Activated CD4-positive, alpha-beta T cell treated with anti-CD3 and anti-CD28 coated beads, Interleukin-2, amount 10 ng/mL, durations not matched to agents 7 days and 5 days (primary cell): ENCODE results near the gene SOX1. TPM values are rescaled to one million over a fixed set of nuclear protein-coding genes. Genes with fewer than 3 reads are reported as not detected.

Source experiments
- CTCF ChIA-PET: fragments of 350-600 bp; sonication (Branson Sonifier 250); formaldehyde crosslinking; loops from one replicate; lab custom pipeline; 2021; ENCODE audit warnings: antibody characterized with exemption; lab: Charles Lee
- POLR2A ChIA-PET: fragments of 350-600 bp; sonication (Branson Sonifier 250); formaldehyde crosslinking; loops from one replicate; lab custom pipeline; 2021; ENCODE audit warnings: antibody characterized with exemption; lab: Charles Lee
- DNase-seq: peaks from one replicate; pipeline ENCODE4 v3.0.0-alpha.2; 2020
- H3K27ac Mint-ChIP-seq: one replicate; pipeline ENCODE4 v1.8.0; 2021; ENCODE audit warnings: mild to moderate bottlenecking, moderate library complexity, mixed read lengths
- H3K27me3 Mint-ChIP-seq: one replicate; pipeline ENCODE4 v1.8.0; 2021; ENCODE audit warnings: mixed read lengths
- H3K36me3 Mint-ChIP-seq: one replicate; pipeline ENCODE4 v1.8.0; 2021; ENCODE audit warnings: low read depth, mixed read lengths
- H3K4me1 Mint-ChIP-seq: one replicate; pipeline ENCODE4 v1.8.0; 2021; ENCODE audit warnings: mixed read lengths
- H3K4me3 Mint-ChIP-seq: one replicate; pipeline ENCODE4 v1.8.0; 2021; ENCODE audit warnings: mild to moderate bottlenecking, moderate library complexity, mixed read lengths
- H3K9me3 Mint-ChIP-seq: one replicate; pipeline ENCODE4 v1.8.0; 2021; ENCODE audit warnings: mixed read lengths
- total RNA-seq, 2 experiments: library from RNA; stranded (reverse); gene quantifications; one replicate each; pipeline ENCODE4 v1.2.3, GENCODE V29; 2021

SOX1 gene
- total RNA-seq, 2 experiments from 2014 or later: not detected

- POLR2A ChIA-PET: no interaction called here
- CTCF ChIA-PET: no interaction called here
- no peak for DNase-seq
Measured at GRCh38 chr13:112119192-112120030, 52.5 kb downstream of the SOX1 start.

GRCh38 chr13:112120031-112120373 is 53.1 kb downstream of the SOX1 start:
- no peaks in the 10 kb centered on the region for H3K27me3 Mint-ChIP-seq
- H3K4me1 Mint-ChIP-seq: no peaks in the 10 kb centered on the region
- DNase-seq: no peak
- no peaks in the 10 kb centered on the region for H3K9me3 Mint-ChIP-seq
- no peak overlapping the region for H3K27ac Mint-ChIP-seq
- POLR2A ChIA-PET: no interaction called here
- CTCF ChIA-PET: no interaction called here
- H3K4me3 Mint-ChIP-seq: no peak overlapping the region
- no peaks in the 10 kb centered on the region for H3K36me3 Mint-ChIP-seq

More at GRCh38 chr13:112119192-112120030, 52.5 kb downstream of the SOX1 start:
- Mint-ChIP-seq H3K4me3 (no peak overlapping the region), H3K4me1 (no peaks in the 10 kb centered on the region), H3K9me3 (no peaks in the 10 kb centered on the region), H3K27ac (no peak overlapping the region), H3K27me3 (no peaks in the 10 kb centered on the region), H3K36me3 (no peaks in the 10 kb centered on the region)
